ENCODE measurements around the gene ARFGEF3. TPM values are rescaled to one million over a fixed set of nuclear protein-coding genes. Genes with fewer than 3 reads are reported as not detected.

ARFGEF3 gene
- total RNA-seq, 1 experiment from 2014 or later: 0.71 TPM

- H3K4me1 ChIP-seq (ENCODE audit: insufficient read depth, low read length, poor library complexity, severe bottlenecking): no peaks in the 10 kb centered on the region
- H3K4me3 ChIP-seq (ENCODE audit: low read depth, low read length, poor library complexity, severe bottlenecking): no peak overlapping the region
- ChIA-PET CTCF (no interaction called here), POLR2A (ENCODE audit: low non-redundant PET) (no interaction called here)
- H3K36me3 ChIP-seq (ENCODE audit: insufficient read depth, low read length, poor library complexity, severe bottlenecking): no peaks in the 10 kb centered on the region
- DNase-seq (ENCODE audit: low spot score): no peak
- BruUV-seq (replicated peaks): no TSS peak
- no peaks in the 10 kb centered on the region for H3K27me3 ChIP-seq (replicated peaks; ENCODE audit: insufficient read depth, low read depth, low read length, poor library complexity)
- H3K9me3 ChIP-seq (ENCODE audit: low read depth, low read length, poor library complexity, severe bottlenecking): no peaks in the 10 kb centered on the region
- no peak overlapping the region for H3K27ac ChIP-seq (ENCODE audit: low read depth, low read length, poor library complexity, severe bottlenecking)
- intact Hi-C loops (cut with micrococcal nuclease; ENCODE audit: unreplicated experiment): no loop called here
- TF ChIP-seq EZH2 (IDR thresholded peaks at IDR 0.05; ENCODE audit: borderline replicate concordance, low read depth, low read length, poor library complexity, severe bottlenecking): no peak
- no peak for TF ChIP-seq CTCF (conservative IDR thresholded peaks at IDR 0.05; ENCODE audit: low read depth, low read length)
These were observed 87.1 kb downstream of the ARFGEF3 start for GRCh38 chr6:138248878-138249277.

GRCh38 chr6:138250053-138250452 lies 88.3 kb downstream of the ARFGEF3 start:
- no peak for DNase-seq (ENCODE audit: low spot score)
- CTCF ChIA-PET: no interaction called here

GRCh38 chr6:138250513-138251247 lies 88.9 kb downstream of the ARFGEF3 start:
- TF ChIP-seq EZH2 (IDR thresholded peaks at IDR 0.05; ENCODE audit: borderline replicate concordance, low read depth, low read length, poor library complexity, severe bottlenecking): no peak
- no peak for TF ChIP-seq CTCF (conservative IDR thresholded peaks at IDR 0.05; ENCODE audit: low read depth, low read length)
- no peak overlapping the region for H3K27ac ChIP-seq (ENCODE audit: low read depth, low read length, poor library complexity, severe bottlenecking)
- ChIA-PET CTCF (no interaction called here), POLR2A (ENCODE audit: low non-redundant PET) (interaction anchor here (0.6 kb wide), 1 partner anchor 48 kb away, joined by 20 read pairs; no protein-coding TSS in a partner anchor)
- no peaks in the 10 kb centered on the region for H3K9me3 ChIP-seq (ENCODE audit: low read depth, low read length, poor library complexity, severe bottlenecking)
- no TSS peak for BruUV-seq (replicated peaks)
- DNase-seq (ENCODE audit: low spot score): no peak
- intact Hi-C loops (cut with micrococcal nuclease; ENCODE audit: unreplicated experiment): no loop called here
- H3K36me3 ChIP-seq (ENCODE audit: insufficient read depth, low read length, poor library complexity, severe bottlenecking): no peaks in the 10 kb centered on the region
- H3K4me1 ChIP-seq (ENCODE audit: insufficient read depth, low read length, poor library complexity, severe bottlenecking): no peaks in the 10 kb centered on the region
- H3K27me3 ChIP-seq (replicated peaks; ENCODE audit: insufficient read depth, low read depth, low read length, poor library complexity): no peaks in the 10 kb centered on the region
- H3K4me3 ChIP-seq (ENCODE audit: low read depth, low read length, poor library complexity, severe bottlenecking): no peak overlapping the region

More at GRCh38 chr6:138250053-138250452, 88.3 kb downstream of the ARFGEF3 start:
- Histone ChIP-seq H3K4me3 (ENCODE audit: low read depth, low read length, poor library complexity, severe bottlenecking) (no peak overlapping the region), H3K4me1 (ENCODE audit: insufficient read depth, low read length, poor library complexity, severe bottlenecking) (no peaks in the 10 kb centered on the region), H3K36me3 (ENCODE audit: insufficient read depth, low read length, poor library complexity, severe bottlenecking) (no peaks in the 10 kb centered on the region), H3K9me3 (ENCODE audit: low read depth, low read length, poor library complexity, severe bottlenecking) (no peaks in the 10 kb centered on the region), H3K27ac (ENCODE audit: low read depth, low read length, poor library complexity, severe bottlenecking) (no peak overlapping the region), H3K27me3 (replicated peaks; ENCODE audit: insufficient read depth, low read depth, low read length, poor library complexity) (no peaks in the 10 kb centered on the region)
- intact Hi-C loops (cut with micrococcal nuclease; ENCODE audit: unreplicated experiment): no loop called here
- no peak for TF ChIP-seq EZH2 (IDR thresholded peaks at IDR 0.05; ENCODE audit: borderline replicate concordance, low read depth, low read length, poor library complexity, severe bottlenecking)
- no peak for TF ChIP-seq CTCF (conservative IDR thresholded peaks at IDR 0.05; ENCODE audit: low read depth, low read length)
- POLR2A ChIA-PET (ENCODE audit: low non-redundant PET): no interaction called here
- BruUV-seq (replicated peaks): no TSS peak

All from A673 (cell line).